ENCODE measurements around the gene DPYSL3.

The DPYSL3 gene

DNA sequence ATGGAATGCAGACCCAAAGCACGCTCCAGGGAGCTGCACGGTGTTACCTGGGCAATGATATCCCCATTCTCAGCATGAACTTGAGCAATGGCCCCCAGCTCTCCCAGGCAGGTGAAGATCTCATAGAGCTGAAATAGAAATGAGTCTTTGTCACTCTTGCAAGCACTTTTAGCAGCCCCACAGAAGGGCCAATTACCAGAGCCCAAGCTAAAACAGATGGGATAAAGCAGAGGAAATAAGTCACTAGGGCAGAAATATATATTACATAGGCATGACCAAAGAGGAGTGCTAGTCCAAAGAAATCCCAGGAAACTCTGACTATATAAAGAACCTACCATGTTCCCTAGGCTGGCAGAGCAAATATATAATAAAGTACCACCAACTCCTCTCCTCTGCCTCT lies 97.3 kb downstream of the DPYSL3 start:
- no peak overlapping the region for H3K27ac ChIP-seq
- TF ChIP-seq ZFX (IDR thresholded peaks at IDR 0.05; ENCODE audit: borderline replicate concordance) = no peak
- TF ChIP-seq, protein P1, sequence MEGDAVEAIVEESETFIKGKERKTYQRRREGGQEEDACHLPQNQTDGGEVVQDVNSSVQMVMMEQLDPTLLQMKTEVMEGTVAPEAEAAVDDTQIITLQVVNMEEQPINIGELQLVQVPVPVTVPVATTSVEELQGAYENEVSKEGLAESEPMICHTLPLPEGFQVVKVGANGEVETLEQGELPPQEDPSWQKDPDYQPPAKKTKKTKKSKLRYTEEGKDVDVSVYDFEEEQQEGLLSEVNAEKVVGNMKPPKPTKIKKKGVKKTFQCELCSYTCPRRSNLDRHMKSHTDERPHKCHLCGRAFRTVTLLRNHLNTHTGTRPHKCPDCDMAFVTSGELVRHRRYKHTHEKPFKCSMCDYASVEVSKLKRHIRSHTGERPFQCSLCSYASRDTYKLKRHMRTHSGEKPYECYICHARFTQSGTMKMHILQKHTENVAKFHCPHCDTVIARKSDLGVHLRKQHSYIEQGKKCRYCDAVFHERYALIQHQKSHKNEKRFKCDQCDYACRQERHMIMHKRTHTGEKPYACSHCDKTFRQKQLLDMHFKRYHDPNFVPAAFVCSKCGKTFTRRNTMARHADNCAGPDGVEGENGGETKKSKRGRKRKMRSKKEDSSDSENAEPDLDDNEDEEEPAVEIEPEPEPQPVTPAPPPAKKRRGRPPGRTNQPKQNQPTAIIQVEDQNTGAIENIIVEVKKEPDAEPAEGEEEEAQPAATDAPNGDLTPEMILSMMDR (IDR thresholded peaks at IDR 0.05) = no peak

DNA sequence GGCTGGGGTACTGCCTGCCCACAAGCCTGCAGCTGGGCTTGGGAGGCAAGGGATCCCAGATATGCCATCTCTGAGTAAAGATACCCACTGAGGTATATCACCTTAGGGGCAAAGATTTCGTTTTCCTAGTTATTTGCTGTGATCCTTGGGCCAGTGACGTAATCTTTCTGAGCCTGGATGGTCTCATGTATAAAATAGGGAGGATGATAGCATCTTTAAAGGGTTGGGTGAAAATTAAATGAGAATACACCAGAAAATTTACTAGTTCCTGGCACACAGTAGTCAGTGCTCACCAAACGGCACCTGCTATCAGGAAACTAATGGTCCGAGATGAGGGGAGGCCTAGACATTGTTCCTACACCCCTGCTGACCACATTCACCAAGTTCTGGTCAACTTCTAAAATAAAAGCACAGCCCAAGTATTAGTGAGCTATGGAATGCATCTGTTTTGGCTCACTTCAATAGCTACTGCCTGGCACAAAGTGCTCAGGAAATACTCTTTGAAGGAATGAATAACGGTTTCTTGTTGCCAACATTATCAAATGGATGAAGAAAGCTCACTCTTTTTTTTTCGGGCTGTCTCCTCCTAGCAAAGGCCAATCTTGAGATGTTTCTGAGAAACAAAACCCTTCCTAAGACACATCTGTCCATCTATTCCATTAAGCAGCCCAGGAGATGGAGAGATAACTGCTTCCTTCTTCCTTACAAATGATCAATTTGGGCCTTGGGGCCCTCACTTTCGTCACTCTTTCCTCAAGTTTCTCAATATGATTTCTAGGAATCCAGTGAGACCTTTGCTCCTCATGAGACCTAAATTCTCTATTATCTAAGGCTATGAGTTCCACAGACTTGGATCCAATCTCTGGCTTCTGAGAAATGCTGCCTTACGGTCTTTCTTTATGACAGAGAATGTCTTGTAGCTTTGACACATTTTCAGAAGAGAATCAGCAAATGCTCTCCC lies 98.2 kb downstream of the DPYSL3 start:
- no peak overlapping the region for H3K27ac ChIP-seq

DNA sequence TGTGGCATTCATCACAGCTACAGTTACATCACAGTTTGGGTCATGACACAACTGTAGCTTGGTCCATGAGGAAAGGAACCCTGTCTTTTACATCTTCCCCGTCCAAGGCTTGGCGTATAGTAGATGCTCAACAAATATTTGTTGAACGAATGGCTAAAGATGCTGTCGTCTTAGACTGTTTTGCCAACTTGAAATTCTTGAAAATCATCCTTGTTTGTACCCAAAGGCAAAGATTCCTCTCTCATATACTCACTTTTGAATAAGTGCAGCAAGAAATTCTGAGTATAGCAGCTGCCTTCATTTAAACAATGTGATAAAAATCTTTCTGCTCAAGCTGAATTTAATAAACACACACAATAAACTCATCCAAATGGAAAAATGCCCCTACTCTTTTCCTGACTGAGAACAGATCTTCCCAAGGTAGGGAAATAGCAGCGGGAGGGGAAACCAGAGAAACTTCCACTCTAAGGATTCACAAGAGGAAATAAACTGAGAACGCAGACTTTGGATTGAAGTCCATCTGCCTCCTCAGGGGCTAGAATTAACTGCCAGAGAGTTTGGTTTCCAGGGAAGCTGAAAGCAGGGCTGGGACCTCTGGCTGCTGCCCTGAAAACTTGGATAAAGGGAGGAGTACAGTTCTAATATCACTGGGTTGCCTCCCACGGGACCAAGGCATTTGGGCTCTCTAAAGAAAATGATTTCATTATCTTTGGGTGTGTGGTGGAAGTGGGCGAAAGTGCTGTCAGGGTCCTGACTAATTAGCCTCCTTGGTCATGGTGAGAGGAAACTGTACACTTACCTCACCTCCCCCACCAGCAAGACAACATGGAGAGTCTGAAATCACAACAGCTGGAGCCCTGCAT lies 99.1 kb downstream of the DPYSL3 start:
- H3K27ac ChIP-seq = no peak overlapping the region
- TF ChIP-seq, protein P1 (IDR thresholded peaks at IDR 0.05) = no peak
- no peak for TF ChIP-seq ZFX (IDR thresholded peaks at IDR 0.05; ENCODE audit: borderline replicate concordance)

More for the DNA sequence above, 98.2 kb downstream of the DPYSL3 start:
- TF ChIP-seq, protein P1 (IDR thresholded peaks at IDR 0.05) = no peak
- TF ChIP-seq ZFX (IDR thresholded peaks at IDR 0.05; ENCODE audit: borderline replicate concordance) = no peak

DNA sequence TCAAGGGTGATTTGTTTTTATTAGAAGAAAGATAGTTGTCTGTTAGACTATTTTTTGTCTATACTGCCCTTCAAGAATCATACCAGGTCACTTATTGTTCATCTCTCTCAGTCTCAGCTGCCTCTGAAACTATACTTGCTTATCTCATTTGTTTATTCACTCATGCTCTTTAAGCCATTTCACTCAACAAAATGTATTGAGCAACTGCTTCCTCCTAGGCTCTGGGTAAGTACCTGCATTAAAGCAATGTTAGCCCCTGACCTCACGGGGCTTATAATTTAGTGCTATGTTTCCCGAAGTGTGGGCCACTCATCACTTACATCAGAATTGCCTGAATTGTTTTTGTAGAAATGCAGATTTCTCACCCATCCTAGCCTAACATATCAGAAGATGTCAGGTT lies 100.9 kb downstream of the DPYSL3 start:
- TF ChIP-seq ZFX (IDR thresholded peaks at IDR 0.05; ENCODE audit: borderline replicate concordance) = no peak
- TF ChIP-seq, protein P1 (IDR thresholded peaks at IDR 0.05) = no peak
- no peak overlapping the region for H3K27ac ChIP-seq

DNA sequence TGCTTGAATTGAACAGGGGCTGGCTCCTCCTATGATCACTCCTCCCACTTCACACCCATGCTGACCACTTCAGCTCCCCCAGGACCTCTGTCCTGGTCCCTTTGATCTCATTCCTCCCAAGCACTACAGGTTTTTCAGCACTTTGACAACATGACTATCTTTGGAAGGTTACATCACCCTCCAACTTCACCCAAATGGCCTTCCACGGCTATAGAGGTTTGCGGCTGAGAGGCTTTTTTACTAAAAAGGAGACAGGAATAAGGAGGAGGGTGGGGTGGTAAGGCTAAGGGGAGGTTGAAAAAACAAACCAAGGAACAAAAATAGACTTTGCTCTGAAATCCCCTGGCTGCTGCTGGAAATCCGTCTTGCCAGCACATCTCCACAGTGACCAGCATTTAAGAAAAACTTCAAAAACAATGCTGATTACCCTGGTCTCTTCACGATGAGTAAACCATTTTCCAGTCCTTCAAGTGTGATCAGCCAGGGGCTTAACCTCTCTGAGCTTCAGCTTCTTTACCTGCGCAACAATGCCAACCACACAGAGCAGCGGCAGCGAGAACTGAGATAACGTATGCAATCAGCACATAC lies 102.7 kb downstream of the DPYSL3 start:
- no peak overlapping the region for H3K27ac ChIP-seq
- TF ChIP-seq ZFX (IDR thresholded peaks at IDR 0.05; ENCODE audit: borderline replicate concordance) = no peak
- TF ChIP-seq, protein P1 (IDR thresholded peaks at IDR 0.05) = no peak

DNA sequence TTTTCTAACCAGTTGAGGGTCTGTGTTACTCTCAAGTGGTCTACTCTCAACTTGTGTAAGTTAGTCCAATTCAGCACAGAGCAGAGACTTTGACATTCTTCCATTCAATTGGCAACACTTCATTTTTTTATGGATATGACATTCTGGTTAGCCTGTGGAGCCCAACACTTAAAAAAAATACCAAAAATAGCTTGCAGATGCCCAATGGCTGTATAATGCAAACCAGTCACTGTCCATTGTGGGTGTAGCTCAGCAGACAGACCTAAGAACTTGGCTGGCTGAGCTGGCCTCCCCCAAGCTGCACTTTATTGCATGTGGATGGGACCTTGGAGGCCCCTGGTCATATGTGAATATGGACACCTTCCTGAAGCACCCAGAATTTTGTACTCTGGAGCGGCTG lies 103.2 kb downstream of the DPYSL3 start:
- TF ChIP-seq ZFX (IDR thresholded peaks at IDR 0.05; ENCODE audit: borderline replicate concordance) = no peak
- TF ChIP-seq, protein P1 (IDR thresholded peaks at IDR 0.05) = no peak
- H3K27ac ChIP-seq = no peak overlapping the region
